Measurements from ENCODE around the gene VPS13D. TPM values are rescaled to one million over a fixed set of nuclear protein-coding genes. Genes with fewer than 3 reads are reported as not detected.

VPS13D gene
- total and polyA plus RNA-seq, 10 of the 15 experiments (the other 5 are each of a cell fraction or from before 2014, with no cell fraction given), result 1.4 to 16.9 (median 8.5) TPM

DNA sequence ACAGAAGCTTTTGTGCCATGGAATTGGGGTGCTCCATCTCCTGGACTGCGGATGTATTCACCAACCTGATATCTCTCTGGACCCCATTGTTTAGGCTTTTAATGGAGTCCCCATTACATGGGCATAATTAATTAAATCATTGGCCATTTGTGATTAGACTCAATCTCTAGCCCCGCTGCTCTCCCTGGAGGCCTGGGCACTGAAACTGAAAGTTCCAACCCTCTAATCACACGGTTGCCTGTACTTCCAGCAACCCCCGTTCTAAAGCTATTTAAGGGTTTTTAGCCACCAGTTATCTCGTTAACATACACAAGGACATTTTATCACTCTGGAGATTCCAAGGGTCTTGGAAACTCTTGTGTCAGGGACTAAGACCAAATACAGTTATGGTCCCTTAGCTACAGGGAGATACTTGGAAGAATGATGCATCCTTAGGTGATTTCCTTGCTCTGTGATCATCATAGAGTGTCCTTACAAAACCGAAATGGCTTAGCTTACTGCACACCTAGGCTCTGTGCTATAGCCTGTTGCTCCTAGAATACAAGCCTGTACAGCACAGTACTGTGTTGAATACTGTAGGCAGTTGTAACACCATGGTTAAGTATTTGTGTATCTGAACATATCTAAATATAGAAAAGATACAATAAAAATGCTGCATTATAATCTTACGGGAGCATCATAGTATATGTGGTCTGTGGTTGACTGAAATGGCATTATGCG, 71.8 kb downstream of the VPS13D start:
- H3K4me2 ChIP-seq (ENCODE audit: control insufficient read depth, insufficient read depth), result no peak overlapping the region
- POLR2A ChIA-PET, result no interaction called here
- H3K36me3 ChIP-seq (ENCODE audit: control insufficient read depth in 2 of 2, insufficient read depth in 2 of 2, low read length in 1 of 2), result peaks cover 3 to 10% of the 10 kb centered on the region in 2 experiments; a peak in 3 of 4 replicates
- H3K9ac ChIP-seq (ENCODE audit: control insufficient read depth, insufficient read depth, low read length), result no peak overlapping the region
- H3K4me1 ChIP-seq (ENCODE audit: control insufficient read depth, insufficient read depth, low read length), result peaks cover 4% of the 10 kb centered on the region; the same call in 1 of the 2 replicates
- H3K79me2 ChIP-seq (ENCODE audit: control insufficient read depth, insufficient read depth, low read length), result no peaks in the 10 kb centered on the region
- CTCF ChIA-PET, result interaction anchor here (0.6 to 1.5 kb wide), 5 partner anchors 10 to 317 kb away, joined by 3 to 7 read pairs (median 5); no protein-coding TSS in a partner anchor
- no peak for FAIRE-seq
- intact Hi-C loops (cut with micrococcal nuclease; ENCODE audit: unreplicated experiment) (no loop called here), in situ Hi-C loops (cut with MboI) (no loop called here)
- BruUV-seq (replicated peaks), result no TSS peak
- no peaks in the 10 kb centered on the region for H4K20me1 ChIP-seq (ENCODE audit: control insufficient read depth, insufficient read depth)
- SMC1A ChIA-PET (ENCODE audit: uncharacterized antibody, unreplicated experiment), result interaction anchor here (0.9 to 4.7 kb wide), 4 partner anchors 10 to 25 kb away, joined by 3 to 20 read pairs (median 3); no protein-coding TSS in a partner anchor
- no peak for DNase-seq (ENCODE audit: low read depth, low spot score)
- no peak overlapping the region for H3K4me3 ChIP-seq
- H3K27me3 ChIP-seq (replicated peaks in 1 of 2; ENCODE audit: control insufficient read depth in 2 of 2, insufficient read depth in 2 of 2, low read length in 1 of 2), result no peaks in the 10 kb centered on the region
- RAD21 ChIA-PET (ENCODE audit: unreplicated experiment), result interaction anchor here (0.6 kb wide), 1 partner anchor 214 kb away, joined by 3 read pairs; no protein-coding TSS in a partner anchor
- H2AFZ ChIP-seq (ENCODE audit: control insufficient read depth, low read depth, low read length), result no peak overlapping the region
- no peak overlapping the region for H3K27ac ChIP-seq (ENCODE audit: control insufficient read depth, insufficient read depth)
- no peaks in the 10 kb centered on the region; the same call in 2 of the 3 replicates for H3K9me3 ChIP-seq (replicated peaks; ENCODE audit: control insufficient read depth, insufficient read depth, low read length)
- 86% methylated on average over 8 of the region's 8 CpGs for WGBS (ENCODE audit: insufficient coverage, insufficient replicate concordance, low lambda C conversion rate, missing lambda C conversion rate)
- no peak for ATAC-seq
- TF ChIP-seq, protein P1, sequence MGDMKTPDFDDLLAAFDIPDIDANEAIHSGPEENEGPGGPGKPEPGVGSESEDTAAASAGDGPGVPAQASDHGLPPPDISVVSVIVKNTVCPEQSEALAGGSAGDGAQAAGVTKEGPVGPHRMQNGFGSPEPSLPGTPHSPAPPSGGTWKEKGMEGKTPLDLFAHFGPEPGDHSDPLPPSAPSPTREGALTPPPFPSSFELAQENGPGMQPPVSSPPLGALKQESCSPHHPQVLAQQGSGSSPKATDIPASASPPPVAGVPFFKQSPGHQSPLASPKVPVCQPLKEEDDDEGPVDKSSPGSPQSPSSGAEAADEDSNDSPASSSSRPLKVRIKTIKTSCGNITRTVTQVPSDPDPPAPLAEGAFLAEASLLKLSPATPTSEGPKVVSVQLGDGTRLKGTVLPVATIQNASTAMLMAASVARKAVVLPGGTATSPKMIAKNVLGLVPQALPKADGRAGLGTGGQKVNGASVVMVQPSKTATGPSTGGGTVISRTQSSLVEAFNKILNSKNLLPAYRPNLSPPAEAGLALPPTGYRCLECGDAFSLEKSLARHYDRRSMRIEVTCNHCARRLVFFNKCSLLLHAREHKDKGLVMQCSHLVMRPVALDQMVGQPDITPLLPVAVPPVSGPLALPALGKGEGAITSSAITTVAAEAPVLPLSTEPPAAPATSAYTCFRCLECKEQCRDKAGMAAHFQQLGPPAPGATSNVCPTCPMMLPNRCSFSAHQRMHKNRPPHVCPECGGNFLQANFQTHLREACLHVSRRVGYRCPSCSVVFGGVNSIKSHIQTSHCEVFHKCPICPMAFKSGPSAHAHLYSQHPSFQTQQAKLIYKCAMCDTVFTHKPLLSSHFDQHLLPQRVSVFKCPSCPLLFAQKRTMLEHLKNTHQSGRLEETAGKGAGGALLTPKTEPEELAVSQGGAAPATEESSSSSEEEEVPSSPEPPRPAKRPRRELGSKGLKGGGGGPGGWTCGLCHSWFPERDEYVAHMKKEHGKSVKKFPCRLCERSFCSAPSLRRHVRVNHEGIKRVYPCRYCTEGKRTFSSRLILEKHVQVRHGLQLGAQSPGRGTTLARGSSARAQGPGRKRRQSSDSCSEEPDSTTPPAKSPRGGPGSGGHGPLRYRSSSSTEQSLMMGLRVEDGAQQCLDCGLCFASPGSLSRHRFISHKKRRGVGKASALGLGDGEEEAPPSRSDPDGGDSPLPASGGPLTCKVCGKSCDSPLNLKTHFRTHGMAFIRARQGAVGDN (IDR thresholded peaks at IDR 0.05), result no peak
- TF ChIP-seq, protein P2, sequence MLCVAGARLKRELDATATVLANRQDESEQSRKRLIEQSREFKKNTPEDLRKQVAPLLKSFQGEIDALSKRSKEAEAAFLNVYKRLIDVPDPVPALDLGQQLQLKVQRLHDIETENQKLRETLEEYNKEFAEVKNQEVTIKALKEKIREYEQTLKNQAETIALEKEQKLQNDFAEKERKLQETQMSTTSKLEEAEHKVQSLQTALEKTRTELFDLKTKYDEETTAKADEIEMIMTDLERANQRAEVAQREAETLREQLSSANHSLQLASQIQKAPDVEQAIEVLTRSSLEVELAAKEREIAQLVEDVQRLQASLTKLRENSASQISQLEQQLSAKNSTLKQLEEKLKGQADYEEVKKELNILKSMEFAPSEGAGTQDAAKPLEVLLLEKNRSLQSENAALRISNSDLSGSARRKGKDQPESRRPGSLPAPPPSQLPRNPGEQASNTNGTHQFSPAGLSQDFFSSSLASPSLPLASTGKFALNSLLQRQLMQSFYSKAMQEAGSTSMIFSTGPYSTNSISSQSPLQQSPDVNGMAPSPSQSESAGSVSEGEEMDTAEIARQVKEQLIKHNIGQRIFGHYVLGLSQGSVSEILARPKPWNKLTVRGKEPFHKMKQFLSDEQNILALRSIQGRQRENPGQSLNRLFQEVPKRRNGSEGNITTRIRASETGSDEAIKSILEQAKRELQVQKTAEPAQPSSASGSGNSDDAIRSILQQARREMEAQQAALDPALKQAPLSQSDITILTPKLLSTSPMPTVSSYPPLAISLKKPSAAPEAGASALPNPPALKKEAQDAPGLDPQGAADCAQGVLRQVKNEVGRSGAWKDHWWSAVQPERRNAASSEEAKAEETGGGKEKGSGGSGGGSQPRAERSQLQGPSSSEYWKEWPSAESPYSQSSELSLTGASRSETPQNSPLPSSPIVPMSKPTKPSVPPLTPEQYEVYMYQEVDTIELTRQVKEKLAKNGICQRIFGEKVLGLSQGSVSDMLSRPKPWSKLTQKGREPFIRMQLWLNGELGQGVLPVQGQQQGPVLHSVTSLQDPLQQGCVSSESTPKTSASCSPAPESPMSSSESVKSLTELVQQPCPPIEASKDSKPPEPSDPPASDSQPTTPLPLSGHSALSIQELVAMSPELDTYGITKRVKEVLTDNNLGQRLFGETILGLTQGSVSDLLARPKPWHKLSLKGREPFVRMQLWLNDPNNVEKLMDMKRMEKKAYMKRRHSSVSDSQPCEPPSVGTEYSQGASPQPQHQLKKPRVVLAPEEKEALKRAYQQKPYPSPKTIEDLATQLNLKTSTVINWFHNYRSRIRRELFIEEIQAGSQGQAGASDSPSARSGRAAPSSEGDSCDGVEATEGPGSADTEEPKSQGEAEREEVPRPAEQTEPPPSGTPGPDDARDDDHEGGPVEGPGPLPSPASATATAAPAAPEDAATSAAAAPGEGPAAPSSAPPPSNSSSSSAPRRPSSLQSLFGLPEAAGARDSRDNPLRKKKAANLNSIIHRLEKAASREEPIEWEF (IDR thresholded peaks at IDR 0.05; ENCODE audit: insufficient replicate concordance, low read depth, low read length), result no peak
- TF ChIP-seq, protein P3, sequence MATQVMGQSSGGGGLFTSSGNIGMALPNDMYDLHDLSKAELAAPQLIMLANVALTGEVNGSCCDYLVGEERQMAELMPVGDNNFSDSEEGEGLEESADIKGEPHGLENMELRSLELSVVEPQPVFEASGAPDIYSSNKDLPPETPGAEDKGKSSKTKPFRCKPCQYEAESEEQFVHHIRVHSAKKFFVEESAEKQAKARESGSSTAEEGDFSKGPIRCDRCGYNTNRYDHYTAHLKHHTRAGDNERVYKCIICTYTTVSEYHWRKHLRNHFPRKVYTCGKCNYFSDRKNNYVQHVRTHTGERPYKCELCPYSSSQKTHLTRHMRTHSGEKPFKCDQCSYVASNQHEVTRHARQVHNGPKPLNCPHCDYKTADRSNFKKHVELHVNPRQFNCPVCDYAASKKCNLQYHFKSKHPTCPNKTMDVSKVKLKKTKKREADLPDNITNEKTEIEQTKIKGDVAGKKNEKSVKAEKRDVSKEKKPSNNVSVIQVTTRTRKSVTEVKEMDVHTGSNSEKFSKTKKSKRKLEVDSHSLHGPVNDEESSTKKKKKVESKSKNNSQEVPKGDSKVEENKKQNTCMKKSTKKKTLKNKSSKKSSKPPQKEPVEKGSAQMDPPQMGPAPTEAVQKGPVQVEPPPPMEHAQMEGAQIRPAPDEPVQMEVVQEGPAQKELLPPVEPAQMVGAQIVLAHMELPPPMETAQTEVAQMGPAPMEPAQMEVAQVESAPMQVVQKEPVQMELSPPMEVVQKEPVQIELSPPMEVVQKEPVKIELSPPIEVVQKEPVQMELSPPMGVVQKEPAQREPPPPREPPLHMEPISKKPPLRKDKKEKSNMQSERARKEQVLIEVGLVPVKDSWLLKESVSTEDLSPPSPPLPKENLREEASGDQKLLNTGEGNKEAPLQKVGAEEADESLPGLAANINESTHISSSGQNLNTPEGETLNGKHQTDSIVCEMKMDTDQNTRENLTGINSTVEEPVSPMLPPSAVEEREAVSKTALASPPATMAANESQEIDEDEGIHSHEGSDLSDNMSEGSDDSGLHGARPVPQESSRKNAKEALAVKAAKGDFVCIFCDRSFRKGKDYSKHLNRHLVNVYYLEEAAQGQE (IDR thresholded peaks at IDR 0.05; ENCODE audit: low read depth, low read length), result no peak
- TF ChIP-seq CREM (IDR thresholded peaks at IDR 0.05; ENCODE audit: low read depth) (no peak), RAD51 (IDR thresholded peaks at IDR 0.05) (no peak), RAD21 (IDR thresholded peaks at IDR 0.05; ENCODE audit: insufficient read depth, low read depth, low read length) (no peak), BHLHE40 (IDR thresholded peaks at IDR 0.05; ENCODE audit: borderline replicate concordance in 1 of 2, low read depth in 2 of 2, low read length in 1 of 2) (no peak), NFIC (IDR thresholded peaks at IDR 0.05; ENCODE audit: low read depth, low read length) (no peak), YBX1 (IDR thresholded peaks at IDR 0.05) (no peak), HCFC1 (IDR thresholded peaks at IDR 0.05; ENCODE audit: low read length) (no peak)
